HG03571 (cell line): ENCODE results near the gene ME3.

ENCODE experiments used
- ATAC-seq: cut with Tn5 transposase; IDR thresholded peaks from one replicate; pipeline ENCODE4 v1.9.1; 2021; ENCODE audit not compliant: unreplicated experiment

The ME3 gene

DNA sequence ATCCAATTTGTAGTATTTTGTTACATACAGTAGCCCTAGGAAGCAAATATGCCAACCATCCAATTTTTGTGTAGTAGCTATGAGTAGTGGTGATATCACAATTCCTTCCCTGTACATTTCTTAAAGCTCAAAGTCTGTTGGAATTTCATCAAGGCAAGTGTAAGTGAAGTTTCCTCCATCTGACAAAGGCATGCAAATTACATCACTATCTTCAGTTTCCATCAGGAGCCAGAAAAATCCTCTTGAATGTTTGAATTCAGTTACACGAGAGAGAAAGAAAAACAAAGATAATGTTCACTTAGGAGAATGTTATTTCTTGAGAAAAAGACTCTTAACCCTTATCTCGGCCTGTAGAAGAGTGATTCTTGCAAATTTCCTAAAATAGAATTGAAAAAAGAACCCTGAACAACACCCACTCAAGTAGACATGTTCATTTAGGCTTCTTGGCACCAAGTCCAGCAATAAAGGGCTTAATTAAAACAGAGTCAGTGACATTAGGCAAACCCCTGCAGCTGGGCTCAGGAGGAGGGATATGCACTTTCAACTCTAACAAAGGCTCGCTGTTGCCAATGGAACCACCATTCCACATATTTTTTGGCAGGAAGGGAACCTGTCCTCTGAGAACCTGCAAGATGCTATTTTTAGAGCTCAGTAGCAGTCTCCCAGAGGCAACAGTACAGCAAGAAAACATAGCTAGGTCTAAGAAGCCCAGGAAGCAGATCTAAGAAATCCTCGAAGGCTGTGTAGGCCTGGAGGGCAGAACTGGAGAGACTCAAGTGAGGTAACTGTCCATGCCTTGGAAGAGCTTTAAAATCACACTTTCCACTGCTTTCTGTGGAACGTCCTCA, 153.1 kb downstream of the ME3 start:
- no peak for ATAC-seq

GRCh38 chr11:86518211-86518610, 154.2 kb downstream of the ME3 start:
- ATAC-seq, result no peak

DNA sequence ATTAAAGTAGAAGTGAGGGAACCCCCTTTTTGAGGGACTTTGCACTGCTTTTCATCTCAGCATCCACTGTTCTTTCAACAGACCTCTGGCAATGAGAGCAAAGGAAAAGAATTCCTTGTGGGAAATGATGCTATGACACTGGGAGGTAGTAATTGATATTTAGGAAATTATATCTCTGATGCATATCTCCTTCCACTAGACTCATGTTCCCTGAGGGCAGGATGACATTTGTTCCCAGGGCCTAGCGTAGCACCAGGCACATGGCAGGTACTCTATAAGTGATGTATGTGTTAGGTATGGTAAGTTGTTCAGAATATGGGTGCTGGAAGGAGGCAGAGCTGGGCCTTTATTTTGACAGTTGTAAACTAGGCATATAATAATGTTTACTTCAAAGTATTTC, 154.9 kb downstream of the ME3 start:
- ATAC-seq, result no peak

DNA sequence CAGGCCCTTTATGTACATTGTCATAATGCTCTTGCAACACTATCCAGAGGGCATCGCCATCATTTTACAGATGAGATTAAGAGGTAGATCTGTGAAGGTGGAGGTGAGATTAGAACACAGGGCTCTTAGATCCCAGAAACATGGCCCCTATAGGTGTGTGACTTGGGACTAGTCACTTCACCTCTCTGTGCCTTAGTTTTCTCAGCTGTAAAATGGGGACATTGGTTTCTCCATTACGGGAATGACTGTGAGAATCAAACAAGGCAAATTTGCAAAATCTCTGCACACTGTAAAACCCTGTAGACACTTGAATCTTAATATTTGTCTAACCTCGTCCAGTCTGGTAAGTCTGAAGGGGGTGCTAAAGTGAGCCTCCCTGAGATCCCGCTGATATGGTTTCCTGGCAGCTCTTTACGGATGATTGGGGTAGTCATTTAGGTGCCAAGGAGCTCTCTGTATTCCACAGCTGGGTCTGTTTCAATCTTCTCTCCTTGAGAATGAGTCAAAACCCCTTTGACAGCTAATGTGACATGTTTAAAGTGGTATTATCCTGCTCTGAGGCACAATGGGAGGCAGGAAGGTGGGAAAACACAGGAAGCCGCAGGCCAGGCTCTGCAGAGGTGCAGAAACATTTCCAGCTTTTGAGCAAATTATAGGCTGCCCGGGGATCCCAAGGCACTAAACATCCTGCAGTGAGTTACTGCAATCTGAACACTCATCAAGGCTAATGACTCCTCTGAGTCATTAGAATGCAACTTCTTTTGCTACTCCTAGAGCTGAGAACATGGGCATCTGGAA, 156.9 kb downstream of the ME3 start:
- ATAC-seq, result no peak

DNA sequence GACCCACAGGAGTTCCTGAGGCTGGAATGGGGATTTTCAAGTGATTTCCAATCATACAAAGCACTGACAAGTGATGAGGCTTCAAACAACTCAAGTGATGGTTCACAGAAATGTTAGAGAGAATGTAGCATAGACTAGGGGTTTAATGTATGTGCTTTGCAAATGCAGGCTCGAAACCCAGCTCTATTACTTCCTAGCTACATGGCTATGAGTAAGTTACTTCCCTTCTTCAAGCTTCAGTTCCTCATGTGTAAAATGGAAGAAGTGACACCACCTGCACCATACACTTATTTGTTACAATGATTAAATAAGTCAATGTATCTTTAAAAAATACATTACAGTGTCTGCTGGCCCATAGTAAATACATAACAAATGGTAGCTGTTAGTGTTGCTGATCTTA, 158.0 kb downstream of the ME3 start:
- no peak for ATAC-seq

- ATAC-seq, result no peak
These were observed 158.6 kb downstream of the ME3 start for GRCh38 chr11:86513746-86514373.

GRCh38 chr11:86513138-86513537, 159.3 kb downstream of the ME3 start:
- ATAC-seq, result no peak

DNA sequence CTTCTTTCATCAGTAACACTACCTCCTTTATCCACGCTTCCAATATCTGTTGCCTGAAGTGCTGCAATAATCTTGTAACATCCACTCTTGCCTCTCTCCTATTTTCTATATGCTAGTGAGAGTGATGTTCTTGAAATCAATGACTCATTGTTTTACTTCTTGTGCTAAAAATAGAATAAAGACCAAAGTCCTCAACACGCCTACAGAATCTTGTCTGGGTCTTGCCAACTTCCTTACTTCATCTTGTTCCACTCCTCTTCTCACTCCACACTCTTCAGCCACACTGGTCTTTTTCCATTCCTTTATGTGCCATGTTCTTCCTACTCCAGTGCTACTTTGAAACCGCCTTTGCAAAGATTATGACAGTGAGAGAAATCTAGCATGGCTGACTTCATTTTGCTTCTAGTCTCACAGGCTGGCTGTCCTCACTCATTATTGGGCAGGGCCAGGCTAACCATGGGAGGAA, 161.3 kb downstream of the ME3 start:
- ATAC-seq, result no peak

- ATAC-seq, result no peak
These were observed 161.7 kb downstream of the ME3 start for GRCh38 chr11:86510674-86511073.

GRCh38 chr11:86510097-86510496, 162.3 kb downstream of the ME3 start:
- no peak for ATAC-seq

- ATAC-seq, result no peak
These were observed 162.8 kb downstream of the ME3 start for GRCh38 chr11:86509588-86509974.

GRCh38 chr11:86508604-86509587, 163.5 kb downstream of the ME3 start:
- ATAC-seq, result no peak

- no peak for ATAC-seq
These were observed 165.1 kb downstream of the ME3 start for GRCh38 chr11:86507249-86507845.

DNA sequence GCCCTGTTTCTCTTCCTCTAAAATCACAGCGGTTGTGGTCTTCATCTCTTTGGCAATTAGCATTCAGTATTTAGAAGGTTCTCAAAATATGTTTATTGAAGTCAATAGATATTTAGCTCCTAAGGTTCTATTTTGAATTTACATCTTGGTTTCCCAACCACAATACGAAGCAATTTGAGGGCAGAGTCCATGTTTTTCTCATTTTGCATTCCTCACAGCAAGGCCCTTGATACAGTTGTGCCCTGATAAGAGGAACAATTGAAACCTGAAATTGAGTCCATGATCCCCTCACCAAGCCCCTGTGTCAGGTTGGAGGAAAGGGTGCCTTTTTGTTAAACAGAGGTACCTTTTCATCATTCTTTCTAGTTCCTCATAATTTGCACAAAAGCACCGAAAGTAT, 166.2 kb downstream of the ME3 start:
- no peak for ATAC-seq

DNA sequence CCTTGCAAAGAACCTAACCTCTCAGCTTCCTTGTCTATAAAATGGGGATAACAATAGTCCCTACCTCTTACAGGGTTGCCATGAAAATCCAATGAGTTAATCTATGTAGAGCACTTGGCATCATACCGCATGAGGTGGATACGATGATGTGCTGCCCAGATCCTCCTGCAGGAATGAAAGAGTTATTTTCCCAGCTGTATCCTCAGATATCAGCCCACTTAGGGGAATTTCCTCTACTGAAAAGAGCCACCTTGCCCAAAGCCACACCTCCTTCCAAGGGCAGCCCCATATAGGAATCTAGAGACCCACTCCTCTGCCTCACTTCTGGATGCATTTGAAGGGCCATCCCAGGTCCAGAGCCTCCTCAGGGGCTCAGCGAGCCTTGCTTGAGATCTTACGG, 169.3 kb downstream of the ME3 start:
- no peak for ATAC-seq

DNA sequence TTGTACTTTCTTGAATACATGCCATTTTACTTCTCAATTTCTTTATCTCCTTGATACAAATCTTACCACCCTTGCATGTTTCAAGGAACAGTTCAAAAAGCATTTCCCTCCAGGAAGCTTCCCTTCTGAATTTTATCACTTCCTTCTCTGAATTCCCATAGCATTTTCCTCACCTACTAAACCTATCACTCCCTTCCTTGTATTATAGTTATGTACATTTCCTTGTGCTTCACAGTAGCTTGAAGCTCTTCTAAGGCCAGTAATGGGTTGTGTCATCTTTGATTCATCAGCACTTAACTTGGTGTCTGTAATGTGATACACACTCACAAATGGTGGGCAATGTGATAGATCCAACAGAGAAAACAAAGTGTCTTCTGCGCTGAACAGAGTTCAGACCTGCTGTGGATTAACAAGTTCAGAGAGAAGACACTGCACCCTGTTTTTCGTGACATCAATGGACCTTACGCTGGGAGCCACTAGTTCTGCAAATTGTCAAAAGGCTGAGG, 170.2 kb downstream of the ME3 start:
- no peak for ATAC-seq

DNA sequence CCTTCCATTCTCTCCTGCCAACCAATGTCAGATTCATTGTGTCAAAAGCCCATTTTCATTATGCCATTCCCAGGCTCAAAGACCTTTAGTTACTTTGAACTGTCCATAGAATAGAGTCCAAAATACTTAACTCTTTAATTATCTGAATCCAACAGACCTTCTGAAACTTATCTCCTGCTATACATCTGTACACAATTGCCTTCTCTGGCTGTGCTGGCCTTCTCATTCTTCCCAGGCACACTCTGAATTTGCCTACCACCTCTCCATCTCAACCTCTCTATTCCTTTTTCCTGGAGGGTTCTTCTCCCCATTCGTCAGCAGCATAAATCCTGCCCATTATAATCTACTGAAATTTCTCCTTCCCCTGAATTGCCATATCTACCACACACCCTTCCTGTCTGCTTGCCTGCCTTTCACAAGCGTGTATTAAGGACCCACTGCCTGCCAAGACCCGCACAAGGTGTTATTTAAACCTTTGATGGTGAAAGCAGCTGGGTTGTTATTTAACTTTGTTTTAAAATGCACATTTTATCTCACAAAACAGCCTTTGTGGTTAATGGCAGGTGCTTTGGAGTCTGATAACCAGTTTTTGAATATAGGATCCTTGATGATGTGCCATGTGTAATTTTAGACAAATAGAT, 171.8 kb downstream of the ME3 start:
- no peak for ATAC-seq

DNA sequence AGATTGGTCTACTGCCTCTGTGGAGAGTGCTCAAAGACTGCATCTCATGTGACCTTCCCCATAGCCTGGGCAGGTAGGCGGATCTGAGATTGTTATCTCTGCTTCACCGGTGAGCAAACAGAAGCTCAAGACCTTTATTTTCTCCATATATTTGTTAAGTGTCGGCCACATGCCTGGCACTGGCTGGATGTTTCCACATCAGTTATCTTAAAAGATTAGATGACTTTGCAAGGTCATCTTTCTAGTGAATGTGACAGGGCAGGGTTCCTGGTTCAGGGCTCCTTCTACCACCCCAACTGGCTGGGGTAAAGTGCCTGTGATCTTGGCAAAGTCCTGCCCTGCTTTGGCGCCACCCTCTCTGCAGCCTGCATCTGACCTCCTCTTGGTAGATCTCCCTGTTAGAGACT, 172.7 kb downstream of the ME3 start:
- ATAC-seq, result no peak

- ATAC-seq, result no peak
These were observed 174.6 kb downstream of the ME3 start for GRCh38 chr11:86497836-86498235.
